Esophagus squamous epithelium (tissue), 4 donors: ENCODE results near the gene GMDS.

ENCODE experiments used
- POLR2A ChIP-seq, 4 donors: fragments of 450-650 bp; IDR thresholded peaks; one replicate each; pipeline ENCODE4 v1.6.1; 2017; ENCODE audit warnings: antibody characterized with exemption in 4 of 4, mild to moderate bottlenecking in 4 of 4, moderate library complexity in 3 of 4
- TF ChIP-seq, protein P1 (sequence below), 6 experiments: fragments of 450-650 bp in 4 of 6; fragments of 200-600 bp in 2 of 6; sonication (generic) in 2 of 6; IDR thresholded peaks; one replicate each; pipeline ENCODE4 v1.5.1; 2016 to 2019; ENCODE audit warnings: antibody characterized with exemption in 6 of 6, mild to moderate bottlenecking in 4 of 6, moderate library complexity in 4 of 6

- TF ChIP-seq, protein P1, sequence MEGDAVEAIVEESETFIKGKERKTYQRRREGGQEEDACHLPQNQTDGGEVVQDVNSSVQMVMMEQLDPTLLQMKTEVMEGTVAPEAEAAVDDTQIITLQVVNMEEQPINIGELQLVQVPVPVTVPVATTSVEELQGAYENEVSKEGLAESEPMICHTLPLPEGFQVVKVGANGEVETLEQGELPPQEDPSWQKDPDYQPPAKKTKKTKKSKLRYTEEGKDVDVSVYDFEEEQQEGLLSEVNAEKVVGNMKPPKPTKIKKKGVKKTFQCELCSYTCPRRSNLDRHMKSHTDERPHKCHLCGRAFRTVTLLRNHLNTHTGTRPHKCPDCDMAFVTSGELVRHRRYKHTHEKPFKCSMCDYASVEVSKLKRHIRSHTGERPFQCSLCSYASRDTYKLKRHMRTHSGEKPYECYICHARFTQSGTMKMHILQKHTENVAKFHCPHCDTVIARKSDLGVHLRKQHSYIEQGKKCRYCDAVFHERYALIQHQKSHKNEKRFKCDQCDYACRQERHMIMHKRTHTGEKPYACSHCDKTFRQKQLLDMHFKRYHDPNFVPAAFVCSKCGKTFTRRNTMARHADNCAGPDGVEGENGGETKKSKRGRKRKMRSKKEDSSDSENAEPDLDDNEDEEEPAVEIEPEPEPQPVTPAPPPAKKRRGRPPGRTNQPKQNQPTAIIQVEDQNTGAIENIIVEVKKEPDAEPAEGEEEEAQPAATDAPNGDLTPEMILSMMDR (IDR thresholded peaks at IDR 0.05), result no peak
- no peak for TF ChIP-seq POLR2A (IDR thresholded peaks at IDR 0.05)
Measured at GRCh38 chr6:2030682-2031244, 214.6 kb downstream of the GMDS start.
